OCI-LY7 (cell line): ENCODE results near the gene GGA2.

Experiments used
- CTCF ChIP-seq: fragments of 200-600 bp; sonication (generic); conservative IDR thresholded peaks from 2 replicates; pipeline ENCODE4 v1.5.1; 2014; ENCODE audit warnings: mild to moderate bottlenecking, antibody characterized with exemption, low read length, moderate library complexity, mixed read lengths
- EZH2phosphoT487 ChIP-seq: fragments of 200-600 bp; sonication (generic); IDR thresholded peaks from 2 replicates; pipeline ENCODE4 v1.6.1; 2018; ENCODE audit warnings: low read depth, borderline replicate concordance, mild to moderate bottlenecking, mixed run types, antibody characterized with exemption, low read length, moderate library complexity, mixed read lengths

GRCh38 chr16:23469814-23470213 lies 40.5 kb downstream of the GGA2 start:
- no peak for TF ChIP-seq CTCF
- TF ChIP-seq EZH2phosphoT487, result no peak
